Mesendoderm (in vitro differentiated cells): ENCODE results near the gene OR2V1.
"Not testable (repeated sequence)": the region's sequence is repeated elsewhere in the genome, so short reads cannot be mapped to it uniquely, and the experiment has no call there.

Experiments
- DNase-seq: peaks from one replicate; pipeline ENCODE4 v3.0.0; 2013
- H2AK5ac ChIP-seq: 2 replicates; pipeline ENCODE4 v1.6.1; 2013; ENCODE audit warnings: low read length, inconsistent platforms
- H2BK120ac ChIP-seq: 2 replicates; pipeline ENCODE4 v1.6.1; 2013; ENCODE audit warnings: low read depth, mild to moderate bottlenecking, low read length, moderate library complexity, mixed read lengths
- H2BK15ac ChIP-seq: replicated peaks from 2 replicates; pipeline ENCODE4 v1.6.1; 2013; ENCODE audit warnings: low read depth, mild to moderate bottlenecking, moderate library complexity
- H2BK5ac ChIP-seq: 2 replicates; pipeline ENCODE4 v1.6.1; 2013; ENCODE audit warnings: low read length, inconsistent platforms
- H3K18ac ChIP-seq: 2 replicates; pipeline ENCODE4 v1.6.1; 2013; ENCODE audit warnings: mild to moderate bottlenecking, low read length, mixed read lengths
- H3K23ac ChIP-seq: one replicate; pipeline ENCODE4 v1.6.1; 2013; ENCODE audit warnings: low read length
- H3K27ac ChIP-seq: 2 replicates; pipeline ENCODE4 v1.5.1; 2013; ENCODE audit warnings: low read depth, mild to moderate bottlenecking, inconsistent platforms, low read length, moderate library complexity
- H3K27me3 ChIP-seq: 2 replicates; pipeline ENCODE4 v1.6.1; 2013; ENCODE audit warnings: low read length, control low read depth, mild to moderate bottlenecking, inconsistent platforms; ENCODE audit not compliant: insufficient read depth, poor library complexity
- H3K36me3 ChIP-seq: 2 replicates; pipeline ENCODE4 v1.6.1; 2013; ENCODE audit warnings: low read length, inconsistent platforms; ENCODE audit not compliant: control insufficient read depth, insufficient read depth
- H3K4ac ChIP-seq: one replicate; pipeline ENCODE4 v1.6.1; 2013; ENCODE audit warnings: low read depth, mild to moderate bottlenecking, low read length, moderate library complexity
- H3K4me1 ChIP-seq: 2 replicates; pipeline ENCODE4 v1.6.1; 2013; ENCODE audit warnings: low read depth, low read length, inconsistent platforms; ENCODE audit not compliant: control insufficient read depth
- H3K4me2 ChIP-seq: 2 replicates; pipeline ENCODE4 v1.6.1; 2013; ENCODE audit warnings: low read length
- H3K4me3 ChIP-seq: 2 replicates; pipeline ENCODE4 v1.5.1; 2013; ENCODE audit warnings: mild to moderate bottlenecking, low read length
- H3K56ac ChIP-seq: one replicate; pipeline ENCODE4 v1.6.1; 2013; ENCODE audit warnings: low read length
- H3K79me1 ChIP-seq: 2 replicates; pipeline ENCODE4 v1.6.1; 2013; ENCODE audit warnings: low read length, inconsistent platforms
- H3K79me2 ChIP-seq: 2 replicates; pipeline ENCODE4 v1.6.1; 2013; ENCODE audit warnings: mild to moderate bottlenecking, low read length; ENCODE audit not compliant: control insufficient read depth, insufficient read depth
- H3K9ac ChIP-seq: 2 replicates; pipeline ENCODE4 v1.6.1; 2013; ENCODE audit warnings: low read length, inconsistent platforms
- H4K5ac ChIP-seq: one replicate; pipeline ENCODE4 v1.6.1; 2013; ENCODE audit warnings: low read length
- H4K8ac ChIP-seq: one replicate; pipeline ENCODE4 v1.6.1; 2013; ENCODE audit warnings: low read depth, mild to moderate bottlenecking, control low read depth, low read length, moderate library complexity
- WGBS: extraction: QIAGEN DNeasy Blood & Tissue Kit; methylation state at CpG from one replicate; pipeline ENCODE4 v1.1.7; 2013; ENCODE audit warnings: low lambda C conversion rate, missing lambda C conversion rate; ENCODE audit not compliant: insufficient coverage; ENCODE audit errors: extremely low coverage; 5-methylcytosine and 5-hydroxymethylcytosine counted together

The OR2V1 gene

DNA sequence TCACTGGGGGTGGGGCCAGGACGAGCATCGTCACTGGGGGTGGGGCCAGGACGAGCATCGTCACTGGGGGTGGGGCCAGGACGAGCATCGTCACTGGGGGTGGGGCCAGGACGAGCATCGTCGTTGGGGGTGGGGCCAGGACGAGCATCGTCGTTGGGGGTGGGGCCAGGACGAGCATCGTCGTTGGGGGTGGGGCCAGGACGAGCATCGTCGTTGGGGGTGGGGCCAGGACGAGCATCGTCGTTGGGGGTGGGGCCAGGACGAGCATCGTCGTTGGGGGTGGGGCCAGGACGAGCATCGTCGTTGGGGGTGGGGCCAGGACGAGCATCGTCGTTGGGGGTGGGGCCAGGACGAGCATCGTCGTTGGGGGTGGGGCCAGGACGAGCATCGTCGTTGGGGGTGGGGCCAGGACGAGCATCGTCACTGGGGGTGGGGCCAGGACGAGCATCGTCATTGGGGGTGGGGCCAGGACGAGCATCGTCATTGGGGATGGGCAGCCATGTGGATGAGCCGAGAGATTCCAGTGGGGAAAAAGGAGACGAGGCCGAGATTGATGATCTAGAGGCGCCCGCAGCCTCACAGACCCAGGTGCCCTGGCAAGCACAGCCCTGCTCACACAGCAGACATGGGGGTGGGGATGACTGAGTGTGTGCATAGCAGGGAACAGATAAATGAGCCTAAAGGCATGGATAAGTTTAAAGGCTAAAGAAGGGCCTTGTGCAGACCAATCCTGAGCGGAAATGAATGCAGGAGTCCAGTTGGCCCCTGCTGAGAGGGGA, 30.0 kb upstream of the OR2V1 start:
- H3K79me2 ChIP-seq, H3K79me1 ChIP-seq, H3K18ac ChIP-seq, H3K4me1 ChIP-seq, H2BK120ac ChIP-seq, H2BK15ac ChIP-seq, H2BK5ac ChIP-seq, H3K36me3 ChIP-seq, H3K4ac ChIP-seq, H4K5ac ChIP-seq, H4K8ac ChIP-seq, H3K4me2 ChIP-seq, H3K27me3 ChIP-seq, H3K23ac ChIP-seq, H3K27ac ChIP-seq, H3K4me3 ChIP-seq, H2AK5ac ChIP-seq: not testable (repeated sequence)
- WGBS: no CpG with 5 or more reads among the region's 48 CpGs
- peak; percentile 87 for DNase-seq
- Histone ChIP-seq H3K56ac (peak overlapping the region; percentile 64), H3K9ac (peak overlapping the region; percentile 41)

DNA sequence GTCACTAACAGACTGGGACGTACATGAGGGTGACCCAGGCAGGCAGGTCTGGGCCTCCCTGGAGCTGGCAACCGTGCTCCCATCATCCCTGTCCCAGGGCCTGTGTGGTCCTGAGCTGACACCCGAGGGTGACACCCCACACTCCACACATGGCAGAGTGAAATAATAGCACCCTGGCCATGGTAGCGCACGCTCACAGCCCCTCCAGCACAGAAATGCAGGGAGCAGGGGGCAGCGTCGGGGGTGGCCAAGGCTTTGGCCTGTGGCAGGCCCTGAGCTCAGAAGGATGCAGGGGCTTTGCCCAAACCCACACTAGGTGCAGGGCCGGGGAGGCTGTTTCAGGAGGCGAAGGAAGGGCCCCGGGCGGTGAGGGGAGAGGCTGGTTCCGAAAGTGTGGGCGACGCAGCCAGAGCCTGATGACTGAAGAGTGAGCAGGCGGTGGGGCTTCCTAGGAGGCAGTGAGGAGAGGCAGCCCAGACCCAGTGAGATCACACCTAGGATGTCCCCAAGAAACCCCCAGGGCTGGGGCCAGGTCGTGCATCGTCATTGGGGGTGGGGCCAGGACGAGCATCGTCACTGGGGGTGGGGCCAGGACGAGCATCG, 29.3 kb upstream of the OR2V1 start:
- H2BK5ac ChIP-seq: peak overlapping the region; percentile 20
- H4K8ac ChIP-seq: no peak overlapping the region
- H3K4me3 ChIP-seq: no peak overlapping the region
- no peak overlapping the region for H2BK15ac ChIP-seq
- peak overlapping the region; percentile 57 for H3K4me2 ChIP-seq
- no peak overlapping the region for H3K27ac ChIP-seq
- no peaks in the 10 kb centered on the region for H3K79me1 ChIP-seq
- no CpG with 5 or more reads among the region's 21 CpGs for WGBS
- no peaks in the 10 kb centered on the region for H3K36me3 ChIP-seq
- peak overlapping the region; percentile 74 for H3K4ac ChIP-seq
- H2AK5ac ChIP-seq: no peak overlapping the region
- H3K79me2 ChIP-seq: no peaks in the 10 kb centered on the region
- H3K9ac ChIP-seq: peak overlapping the region; percentile 50
- peak overlapping the region; percentile 75 for H3K56ac ChIP-seq
- no peaks in the 10 kb centered on the region for H3K27me3 ChIP-seq
- no peak overlapping the region for H3K23ac ChIP-seq
- H4K5ac ChIP-seq: no peak overlapping the region
- H3K4me1 ChIP-seq: no peaks in the 10 kb centered on the region
- no peak overlapping the region for H2BK120ac ChIP-seq
- no peak overlapping the region for H3K18ac ChIP-seq
- peak; percentile 92 for DNase-seq

DNA sequence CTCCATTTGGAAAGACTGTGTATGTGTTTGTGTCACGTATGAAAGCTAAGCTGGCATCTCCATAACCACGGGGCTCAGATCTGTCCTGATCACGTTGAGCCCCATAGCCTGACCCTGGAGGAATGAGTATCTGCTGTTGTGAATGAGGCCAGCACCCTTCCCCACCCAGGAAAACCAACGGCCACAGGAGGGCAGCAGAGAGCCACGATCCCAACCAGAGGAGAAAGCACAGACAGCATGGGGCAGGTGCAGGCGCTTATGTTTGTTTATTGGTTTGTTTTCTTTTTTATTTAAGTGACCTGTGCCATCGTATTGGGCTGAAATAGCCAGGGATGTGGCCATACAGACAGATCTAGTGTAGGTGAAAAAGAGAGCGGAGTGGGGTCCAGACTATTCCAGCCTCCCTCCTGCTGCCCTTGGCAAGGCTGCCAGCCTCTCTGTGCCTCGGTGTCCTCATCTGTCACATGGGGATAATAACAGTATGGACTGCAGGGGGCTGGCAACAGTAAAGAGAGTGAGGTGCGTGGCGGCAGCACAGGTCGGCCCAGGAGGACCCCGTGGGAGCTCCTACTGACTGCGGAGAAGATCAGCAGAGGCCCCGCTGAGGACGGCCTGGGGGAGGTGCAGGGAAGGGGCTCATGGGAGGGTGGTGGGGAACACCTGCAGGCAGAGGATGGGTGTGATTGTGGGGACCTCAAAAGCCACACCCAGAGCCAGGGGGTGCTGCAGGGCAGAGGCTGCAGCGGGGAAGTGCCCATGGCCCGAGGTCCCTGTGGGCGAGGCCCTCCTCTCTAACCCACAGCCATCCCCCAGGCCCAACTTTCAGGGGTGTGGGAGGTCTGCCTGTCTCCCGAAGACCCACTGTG, 28.6 kb upstream of the OR2V1 start:
- Histone ChIP-seq H3K4me2 (no peak overlapping the region), H2BK5ac (no peak overlapping the region), H2BK120ac (no peak overlapping the region), H3K56ac (no peak overlapping the region), H4K5ac (no peak overlapping the region), H3K27ac (no peak overlapping the region), H2AK5ac (no peak overlapping the region), H3K79me1 (no peaks in the 10 kb centered on the region), H3K4me3 (no peak overlapping the region), H2BK15ac (no peak overlapping the region), H3K4ac (no peak overlapping the region), H3K79me2 (no peaks in the 10 kb centered on the region), H3K9ac (no peak overlapping the region), H3K23ac (no peak overlapping the region), H3K18ac (no peak overlapping the region), H3K4me1 (no peaks in the 10 kb centered on the region), H3K36me3 (no peaks in the 10 kb centered on the region), H3K27me3 (no peaks in the 10 kb centered on the region), H4K8ac (no peak overlapping the region)
- DNase-seq: peak; percentile 87
- WGBS: no CpG with 5 or more reads among the region's 20 CpGs

DNA sequence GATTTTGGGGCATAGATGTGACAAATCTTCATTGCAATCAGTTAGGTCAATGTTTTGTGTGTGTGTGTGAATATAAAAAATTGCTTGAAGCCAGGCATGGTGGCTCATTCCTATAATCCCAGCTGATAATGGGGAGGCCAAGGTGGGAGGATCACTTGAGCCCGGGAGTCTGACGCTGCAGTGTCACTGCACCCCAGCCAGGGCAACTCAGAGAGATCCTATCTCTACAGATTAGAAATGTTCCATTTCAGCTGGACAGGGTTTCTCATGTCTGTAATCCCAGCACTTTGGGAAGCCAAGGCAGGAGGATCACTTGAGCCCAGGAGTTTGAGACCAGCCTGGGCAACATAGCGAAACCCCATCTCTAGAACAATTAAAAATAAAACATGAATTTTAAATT, 27.9 kb upstream of the OR2V1 start:
- H3K56ac ChIP-seq: no peak overlapping the region
- H2BK5ac ChIP-seq: no peak overlapping the region
- H3K23ac ChIP-seq: no peak overlapping the region
- no peak overlapping the region for H2BK15ac ChIP-seq
- H3K27me3 ChIP-seq: no peaks in the 10 kb centered on the region
- H2BK120ac ChIP-seq: no peak overlapping the region
- no peak overlapping the region for H2AK5ac ChIP-seq
- no peaks in the 10 kb centered on the region for H3K4me1 ChIP-seq
- H3K36me3 ChIP-seq: no peaks in the 10 kb centered on the region
- H3K9ac ChIP-seq: no peak overlapping the region
- no peak overlapping the region for H3K27ac ChIP-seq
- H3K79me2 ChIP-seq: no peaks in the 10 kb centered on the region
- WGBS: no CpG with 5 or more reads among the region's 3 CpGs
- H3K79me1 ChIP-seq: no peaks in the 10 kb centered on the region
- no peak overlapping the region for H3K18ac ChIP-seq
- no peak overlapping the region for H3K4me3 ChIP-seq
- no peak overlapping the region for H4K5ac ChIP-seq
- no peak overlapping the region for H3K4me2 ChIP-seq
- H3K4ac ChIP-seq: no peak overlapping the region
- no peak overlapping the region for H4K8ac ChIP-seq
- no peak for DNase-seq

DNA sequence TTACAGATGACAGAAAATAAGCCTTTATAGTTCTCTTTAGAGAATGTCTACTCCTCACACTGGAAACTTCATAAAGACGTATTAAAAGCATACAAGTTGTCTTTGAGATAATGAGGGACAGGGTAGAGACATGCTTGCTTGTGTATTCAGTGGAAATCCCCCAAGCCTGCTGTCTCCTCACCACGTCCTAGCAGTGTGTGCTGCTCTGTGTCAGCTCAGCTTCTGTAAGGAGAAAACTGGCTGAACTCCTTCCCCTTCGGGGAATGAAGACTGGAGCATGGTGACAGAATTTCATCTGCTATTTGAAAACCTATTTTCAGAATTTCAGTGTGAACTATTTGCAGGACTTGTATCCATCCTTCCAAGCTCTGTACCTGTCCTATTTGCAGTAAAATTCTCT, 25.8 kb upstream of the OR2V1 start:
- WGBS: no CpG with 5 or more reads among the region's 3 CpGs
- no peak for DNase-seq
- Histone ChIP-seq H4K5ac (no peak overlapping the region), H3K18ac (no peak overlapping the region), H3K79me2 (no peaks in the 10 kb centered on the region), H3K9ac (no peak overlapping the region), H4K8ac (no peak overlapping the region), H2AK5ac (no peak overlapping the region), H3K4ac (no peak overlapping the region), H3K36me3 (no peaks in the 10 kb centered on the region), H3K56ac (no peak overlapping the region), H2BK120ac (no peak overlapping the region), H2BK15ac (no peak overlapping the region), H3K23ac (no peak overlapping the region), H3K4me2 (no peak overlapping the region), H2BK5ac (no peak overlapping the region), H3K79me1 (no peaks in the 10 kb centered on the region), H3K27me3 (no peaks in the 10 kb centered on the region), H3K4me3 (no peak overlapping the region), H3K4me1 (no peaks in the 10 kb centered on the region), H3K27ac (no peak overlapping the region)
